Stimulated activated naive CD8-positive, alpha-beta T cell treated with anti-CD3 and anti-CD28 coated beads, Interleukin-15, amount 100 ng/mL, for 72 hours (primary cell): ENCODE results near the gene ACSS1.

Experiments used
- ATAC-seq: fragments of 150-1000 bp; cut with Tn5 transposase; 2 replicates; pipeline ENCODE4 v1.10.0; 2021; ENCODE audit warnings: mild to moderate bottlenecking, moderate library complexity
- DNase-seq, 2 donors: peaks; one replicate each; pipeline ENCODE4 v3.0.0; 2021 to 2022
- H3K27ac Mint-ChIP-seq, 2 donors: one replicate each; pipeline ENCODE4 v1.8.0; 2022; ENCODE audit warnings: mild to moderate bottlenecking in 2 of 2, mixed read lengths in 2 of 2, moderate library complexity in 2 of 2
- H3K27me3 Mint-ChIP-seq: one replicate; pipeline ENCODE4 v1.8.0; 2022; ENCODE audit warnings: mixed read lengths
- H3K4me1 Mint-ChIP-seq: one replicate; pipeline ENCODE4 v1.8.0; 2022; ENCODE audit warnings: mild to moderate bottlenecking, mixed read lengths
- H3K4me3 Mint-ChIP-seq, 2 donors: one replicate each; pipeline ENCODE4 v1.8.0; 2022; ENCODE audit warnings: mild to moderate bottlenecking in 2 of 2, mixed read lengths in 2 of 2, moderate library complexity in 1 of 2
- H3K9me3 Mint-ChIP-seq, 2 donors: one replicate each; pipeline ENCODE4 v1.8.0; 2022; ENCODE audit warnings: mixed read lengths in 2 of 2

The ACSS1 gene

DNA sequence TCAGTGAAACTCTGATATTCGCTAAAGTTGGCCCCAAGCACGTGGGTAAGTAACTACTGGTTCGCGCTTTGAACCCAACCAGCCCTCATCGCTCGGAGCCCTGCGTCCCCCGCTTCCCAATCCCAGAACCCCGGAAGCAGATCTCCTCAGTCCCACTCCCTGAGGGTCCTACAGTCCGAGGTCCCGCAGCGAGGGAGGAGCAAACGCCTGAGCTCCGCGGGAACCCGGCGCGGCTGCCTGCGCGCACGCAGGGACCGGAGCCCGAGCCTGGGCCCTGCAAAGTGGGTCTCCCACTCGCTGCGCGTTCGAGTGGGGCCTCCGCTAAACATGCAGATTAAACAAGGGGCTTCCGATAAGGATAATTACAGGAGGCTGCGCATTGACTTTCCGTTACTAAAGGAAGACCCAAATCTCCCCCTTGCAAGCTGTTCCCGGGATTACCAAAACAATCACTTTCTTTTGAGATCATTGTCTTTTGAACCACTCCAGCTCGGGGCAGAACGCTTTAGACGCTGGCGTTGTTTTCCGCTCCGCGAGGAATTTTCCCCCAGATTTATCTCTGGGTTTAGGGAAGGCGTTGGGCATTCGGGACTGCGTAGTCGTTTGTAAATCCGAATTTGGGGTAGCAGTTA lies 25.3 kb upstream of the ACSS1 start:
- Mint-ChIP-seq H3K4me1 (peaks cover 32% of the 10 kb centered on the region), H3K27me3 (peaks cover 82% of the 10 kb centered on the region), H3K9me3 (no peaks in the 10 kb centered on the region), H3K27ac (no peak overlapping the region), H3K4me3 (peak overlapping the region; percentile 37 to 82)
- no peak for ATAC-seq
- no peak for DNase-seq

DNA sequence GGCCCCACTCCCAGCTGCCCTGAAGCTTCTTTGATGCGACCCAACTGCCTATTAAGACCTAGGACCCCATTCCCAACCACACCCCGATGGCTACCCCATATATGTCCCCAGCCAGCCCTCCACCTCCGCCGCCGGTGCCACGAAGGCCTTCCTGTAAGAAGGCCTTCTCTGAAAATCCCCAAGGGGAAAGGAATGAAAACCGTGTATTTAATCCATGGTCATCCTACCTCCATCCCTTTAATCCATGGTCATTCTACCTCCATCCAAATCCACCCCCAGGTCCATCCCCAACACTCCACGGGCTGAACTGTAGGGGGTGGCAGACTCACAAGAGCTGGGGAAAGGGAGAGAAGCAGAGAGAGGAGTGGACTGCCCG lies 24.5 kb upstream of the ACSS1 start:
- H3K4me3 Mint-ChIP-seq = peak overlapping the region; percentile 32 to 54
- no peak for DNase-seq
- no peaks in the 10 kb centered on the region for H3K9me3 Mint-ChIP-seq
- H3K4me1 Mint-ChIP-seq = peaks cover 40% of the 10 kb centered on the region
- peaks cover 90% of the 10 kb centered on the region for H3K27me3 Mint-ChIP-seq
- no peak for ATAC-seq
- no peak overlapping the region for H3K27ac Mint-ChIP-seq

DNA sequence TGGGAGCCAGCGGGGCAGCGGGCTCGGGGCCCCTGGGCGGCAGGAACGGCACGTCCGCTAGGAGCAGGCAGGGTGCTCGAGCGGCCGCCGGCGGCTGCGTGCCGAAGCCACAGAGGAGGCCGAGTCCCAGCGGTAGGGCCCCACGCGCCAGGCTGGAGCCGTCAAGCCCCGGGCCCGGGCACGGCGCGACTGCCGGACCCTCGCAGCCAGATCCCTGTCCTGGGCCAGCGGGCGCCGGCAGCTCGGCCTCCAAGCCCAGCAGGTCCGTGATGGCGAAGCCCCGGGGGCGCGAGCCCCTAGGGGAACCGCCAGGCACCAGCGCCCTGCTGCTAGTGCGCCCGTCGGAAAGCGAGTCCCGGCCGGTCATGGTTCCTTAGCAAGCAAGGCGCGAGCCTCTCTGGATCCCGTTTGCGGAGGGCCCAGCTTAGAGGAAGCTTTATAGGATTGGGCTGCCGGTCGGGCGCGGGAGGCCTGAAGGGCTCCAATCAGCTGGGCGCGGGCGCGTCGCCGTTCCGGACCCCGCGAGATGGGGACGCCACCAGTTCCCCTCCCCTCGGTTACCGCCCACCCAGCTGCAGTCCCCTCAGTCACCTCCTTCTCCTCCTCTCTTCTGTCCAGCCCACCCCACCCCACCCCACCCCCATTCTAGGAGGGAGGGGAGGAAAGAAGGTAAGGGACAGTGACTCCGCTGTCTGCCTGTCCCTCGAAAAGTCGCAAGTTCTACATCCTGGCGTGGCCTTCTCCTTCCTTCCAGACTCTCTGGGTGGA lies 24.0 kb upstream of the ACSS1 start, which contains the start of gene VSX1:
Gene VSX1, minus strand, starts transcription at position 412 of the 768 bp plus-strand sequence. Its CDS starts 45 bp downstream, at position 367.
- H3K27me3 Mint-ChIP-seq = peaks cover 95% of the 10 kb centered on the region
- no peaks in the 10 kb centered on the region for H3K9me3 Mint-ChIP-seq
- no peak for DNase-seq
- H3K4me1 Mint-ChIP-seq = peaks cover 46% of the 10 kb centered on the region
- ATAC-seq = peak; percentile 11
- H3K27ac Mint-ChIP-seq = no peak within 1 kb of the TSS
- peak within 1 kb of the TSS; percentile 32 to 54 for H3K4me3 Mint-ChIP-seq

DNA sequence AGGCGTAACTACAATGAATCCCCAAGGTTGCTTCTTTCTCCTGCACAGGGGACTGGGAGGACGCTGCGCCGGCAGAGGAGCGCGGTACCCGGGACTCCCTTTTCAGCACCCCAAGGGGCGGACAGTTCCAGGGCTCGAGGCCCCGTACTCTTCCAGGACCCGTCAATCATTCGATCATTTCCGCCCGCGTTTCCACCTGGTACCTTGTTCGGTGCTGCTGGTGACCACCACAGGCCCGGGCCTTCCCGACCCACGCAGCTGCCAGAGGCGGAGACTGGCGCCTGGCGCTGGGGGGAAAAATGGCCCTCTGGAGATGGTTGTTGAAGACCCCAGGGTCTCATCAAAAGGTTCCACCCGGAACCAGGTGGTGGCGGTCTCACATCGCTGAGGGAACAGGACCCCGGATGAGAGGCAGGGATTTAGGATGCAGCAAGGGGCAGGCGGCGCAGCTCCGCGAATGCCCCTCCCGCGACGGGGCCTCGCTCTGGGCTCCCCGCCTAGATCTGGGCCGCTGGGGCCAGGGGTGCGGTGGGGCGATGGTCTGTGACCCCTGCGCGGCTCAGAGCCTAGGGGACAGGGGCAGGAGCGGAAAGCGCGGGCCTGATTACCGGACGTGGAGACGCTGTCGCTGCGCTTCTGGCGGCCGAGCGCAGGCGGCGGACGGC lies 23.3 kb upstream of the ACSS1 start:
- ATAC-seq (peak; percentile 57), DNase-seq (peak in 1 of 2 donors; percentile 49)
- Mint-ChIP-seq H3K9me3 (no peaks in the 10 kb centered on the region), H3K4me1 (peaks cover 51% of the 10 kb centered on the region), H3K4me3 (peak overlapping the region; percentile 14 to 37), H3K27ac (no peak overlapping the region), H3K27me3 (peaks cover 96% of the 10 kb centered on the region)

DNA sequence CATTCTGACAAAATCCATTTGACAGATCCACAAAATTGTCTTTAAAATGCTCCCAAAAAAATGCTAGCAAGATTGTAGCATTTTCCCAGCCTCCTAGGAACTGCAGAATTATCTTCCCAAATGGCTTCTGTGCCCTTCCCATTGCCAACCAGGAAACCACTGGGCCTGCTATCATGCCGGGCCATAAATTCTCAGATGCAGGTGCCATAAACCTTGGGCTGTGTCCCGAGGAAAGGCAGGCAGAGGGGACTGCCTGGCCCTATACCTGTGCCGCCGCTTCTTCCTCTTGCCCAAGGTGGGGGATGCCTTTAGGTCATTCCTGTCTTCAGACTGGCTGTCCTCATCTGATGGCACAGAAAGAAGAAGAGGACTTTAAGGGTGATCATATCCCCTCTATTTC lies 21.2 kb upstream of the ACSS1 start:
- Mint-ChIP-seq H3K27ac (no peak overlapping the region), H3K27me3 (peaks cover 75% of the 10 kb centered on the region), H3K4me3 (no peak overlapping the region), H3K9me3 (no peaks in the 10 kb centered on the region), H3K4me1 (peaks cover 44% of the 10 kb centered on the region)
- no peak for ATAC-seq
- DNase-seq = no peak

DNA sequence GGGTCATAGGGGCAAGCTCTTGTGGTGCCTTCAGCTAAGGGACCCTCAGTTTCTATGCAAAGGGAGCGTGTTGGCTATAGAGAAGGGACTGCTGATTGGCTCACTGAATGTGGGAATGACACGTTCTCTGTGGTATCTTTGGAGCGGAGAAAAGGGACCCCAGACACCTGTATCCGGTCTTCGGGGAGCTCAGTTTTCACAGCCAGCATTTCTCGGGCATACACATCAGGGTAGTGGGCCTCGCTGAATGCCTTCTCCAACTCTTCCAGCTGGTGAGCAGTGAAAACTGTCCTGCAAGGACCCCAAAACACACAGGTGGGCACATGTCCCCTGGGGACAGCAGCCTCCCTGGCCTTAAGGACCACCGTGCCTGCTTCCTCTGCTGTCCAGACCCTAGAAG lies 20.7 kb upstream of the ACSS1 start:
- DNase-seq = no peak
- peaks cover 39% of the 10 kb centered on the region for H3K4me1 Mint-ChIP-seq
- H3K27ac Mint-ChIP-seq = no peak overlapping the region
- H3K9me3 Mint-ChIP-seq = no peaks in the 10 kb centered on the region
- ATAC-seq = no peak
- H3K4me3 Mint-ChIP-seq = no peak overlapping the region
- peaks cover 72% of the 10 kb centered on the region for H3K27me3 Mint-ChIP-seq

DNA sequence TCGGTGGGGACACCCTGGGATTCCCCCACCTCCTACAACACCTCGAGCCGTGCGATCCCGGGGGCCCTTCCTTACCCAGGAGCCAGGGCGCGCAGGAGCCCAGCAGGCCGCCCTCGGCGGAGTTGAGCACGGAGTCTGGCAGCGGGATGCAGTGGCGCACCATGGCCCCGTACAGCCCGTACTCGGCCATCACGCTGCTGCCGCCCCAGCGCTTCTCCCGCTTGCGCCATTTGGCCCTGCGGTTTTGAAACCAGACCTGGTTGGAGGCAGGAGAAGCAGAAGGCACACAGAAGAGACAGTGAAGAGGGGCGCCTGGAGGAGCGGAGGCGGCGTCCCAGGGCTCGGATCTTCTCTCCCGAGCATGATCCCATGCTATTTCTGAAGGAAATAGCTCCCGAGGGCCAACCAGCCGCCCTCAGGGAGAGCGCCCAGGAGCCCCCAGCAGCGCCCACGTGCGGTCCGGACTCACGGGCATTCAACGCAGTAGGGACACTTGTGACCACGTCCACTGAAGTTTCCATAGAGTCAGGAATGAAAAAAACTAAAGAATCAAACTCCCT lies 19.8 kb upstream of the ACSS1 start:
- peaks cover 29% of the 10 kb centered on the region for H3K4me1 Mint-ChIP-seq
- H3K27me3 Mint-ChIP-seq = peaks cover 72% of the 10 kb centered on the region
- no peak overlapping the region for H3K27ac Mint-ChIP-seq
- peak overlapping the region; percentile 68 to 84 for H3K4me3 Mint-ChIP-seq
- ATAC-seq (peak; percentile 50), DNase-seq (no peak)
- H3K9me3 Mint-ChIP-seq = no peaks in the 10 kb centered on the region

DNA sequence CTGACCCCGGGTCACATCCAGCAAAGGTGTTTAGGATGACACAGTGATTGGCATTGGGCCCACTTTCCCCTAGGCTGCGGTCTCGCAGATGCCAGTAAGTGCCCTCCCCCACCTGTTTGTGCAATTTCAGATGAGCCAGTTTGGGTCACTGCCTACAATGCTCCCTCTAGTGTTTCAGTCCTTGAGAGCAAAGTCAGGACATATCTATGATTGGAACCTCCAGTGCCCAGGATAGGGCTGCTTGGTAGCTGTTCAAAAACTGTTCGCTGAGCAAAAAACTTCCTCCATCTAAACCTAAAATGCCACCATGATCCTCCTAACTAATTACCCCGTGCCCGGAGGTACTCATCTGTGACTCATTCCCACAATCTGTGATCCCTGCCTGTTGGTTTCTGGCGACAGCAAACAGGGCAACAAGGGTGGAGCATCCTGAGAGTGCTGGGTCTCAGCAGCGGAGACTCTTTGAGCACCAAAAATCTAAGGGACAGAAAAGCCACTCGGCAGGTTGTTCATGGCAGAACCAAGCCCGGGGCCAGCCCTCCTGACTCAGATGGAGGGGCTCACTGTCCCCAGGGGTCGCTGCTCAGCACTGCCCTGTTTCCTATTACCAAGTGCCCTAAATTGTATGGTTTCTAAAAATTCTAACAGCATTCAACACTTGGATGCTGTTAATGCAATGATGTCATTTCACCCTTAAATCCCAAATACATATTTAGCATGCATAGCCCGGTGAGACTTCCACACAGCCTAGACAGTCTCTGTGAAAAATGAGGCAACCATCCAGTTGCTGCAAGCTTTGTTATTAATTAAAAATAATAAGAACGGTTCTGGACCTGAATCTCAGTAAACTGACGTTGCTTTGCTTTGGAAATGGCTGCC lies 19.0 kb upstream of the ACSS1 start:
- DNase-seq (no peak), ATAC-seq (peak; percentile 71)
- Mint-ChIP-seq H3K27me3 (peaks cover 72% of the 10 kb centered on the region), H3K9me3 (no peaks in the 10 kb centered on the region), H3K4me1 (peaks cover 24% of the 10 kb centered on the region), H3K27ac (no peak overlapping the region), H3K4me3 (peak overlapping the region; percentile 68 to 84)

DNA sequence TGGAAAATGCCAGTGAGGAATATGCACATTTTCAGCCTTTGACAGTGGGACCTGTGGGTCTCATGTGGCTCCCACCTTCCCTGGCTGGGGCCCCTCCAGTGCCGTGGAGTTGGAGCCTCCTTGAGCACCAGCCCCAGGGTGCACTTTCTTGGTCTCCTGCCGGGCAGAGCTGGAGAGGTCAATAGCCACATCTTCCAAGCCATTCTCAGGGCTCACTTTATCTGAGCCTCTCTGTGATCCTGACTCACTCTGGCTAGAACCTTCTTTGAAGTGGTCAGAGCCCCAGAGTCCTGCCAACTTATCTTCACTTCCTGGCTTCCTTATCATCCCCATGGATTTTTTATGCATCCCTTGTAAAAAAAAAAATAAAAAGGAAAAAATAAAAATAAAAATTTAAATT lies 18.3 kb upstream of the ACSS1 start:
- DNase-seq (no peak), ATAC-seq (no peak)
- H3K4me3 Mint-ChIP-seq = no peak overlapping the region
- no peak overlapping the region for H3K27ac Mint-ChIP-seq
- peaks cover 74% of the 10 kb centered on the region for H3K27me3 Mint-ChIP-seq
- H3K9me3 Mint-ChIP-seq = no peaks in the 10 kb centered on the region
- peaks cover 25% of the 10 kb centered on the region for H3K4me1 Mint-ChIP-seq

DNA sequence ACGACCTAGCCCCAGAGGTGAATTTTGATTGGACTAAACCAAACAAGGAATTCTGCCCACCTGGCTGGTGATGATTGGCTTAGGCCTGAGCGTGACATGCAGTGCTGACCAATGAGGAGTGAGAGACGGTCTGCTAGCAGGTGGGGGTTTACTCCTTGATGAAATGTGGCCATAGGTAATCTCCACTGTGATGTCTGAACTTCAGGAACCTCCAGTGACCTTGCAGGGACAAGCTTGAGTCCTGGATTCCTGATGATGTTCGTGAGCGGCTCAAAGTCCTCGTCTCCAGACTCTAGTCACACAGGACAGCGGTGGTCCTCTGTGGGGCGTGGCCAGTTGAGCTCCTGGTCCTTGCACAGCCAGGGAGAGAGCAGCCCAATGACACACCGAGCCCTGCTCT lies 15.6 kb upstream of the ACSS1 start:
- H3K4me1 Mint-ChIP-seq = peaks cover 22% of the 10 kb centered on the region
- no peak for DNase-seq
- H3K27me3 Mint-ChIP-seq = peaks cover 70% of the 10 kb centered on the region
- H3K27ac Mint-ChIP-seq = no peak overlapping the region
- H3K9me3 Mint-ChIP-seq = no peaks in the 10 kb centered on the region
- ATAC-seq = no peak
- no peak overlapping the region for H3K4me3 Mint-ChIP-seq

DNA sequence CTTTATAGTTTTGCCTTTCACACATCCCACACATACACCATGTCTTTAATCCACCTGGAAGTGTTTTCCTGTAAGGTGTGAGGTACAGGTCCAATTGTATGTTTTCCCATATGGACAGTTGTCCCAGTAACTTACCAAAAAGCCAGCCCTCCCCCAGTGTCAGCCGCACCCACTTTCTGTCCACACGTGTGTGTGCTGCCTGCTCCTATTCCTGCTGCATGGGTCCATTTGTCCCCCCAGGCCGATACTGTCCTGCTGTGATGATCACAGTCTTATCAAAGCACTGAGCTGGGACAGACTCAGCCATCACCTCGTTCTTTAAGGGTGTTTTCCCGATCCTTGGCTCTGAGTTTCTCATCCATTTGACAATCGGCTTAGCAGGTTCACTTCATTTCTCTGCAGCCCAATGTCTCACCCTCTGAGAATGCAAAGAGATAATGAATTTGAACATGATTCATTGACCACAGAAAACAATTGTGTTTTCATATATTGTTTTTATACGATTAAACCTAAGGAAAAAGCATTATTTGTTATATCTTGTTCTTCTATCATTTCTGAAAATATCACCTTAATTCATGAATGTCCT lies 14.4 kb upstream of the ACSS1 start:
- H3K27ac Mint-ChIP-seq = no peak overlapping the region
- H3K9me3 Mint-ChIP-seq = no peaks in the 10 kb centered on the region
- DNase-seq (peak in 1 of 2 donors; percentile 4), ATAC-seq (no peak)
- H3K4me3 Mint-ChIP-seq = no peak overlapping the region
- H3K4me1 Mint-ChIP-seq = peaks cover 13% of the 10 kb centered on the region
- H3K27me3 Mint-ChIP-seq = peaks cover 57% of the 10 kb centered on the region

DNA sequence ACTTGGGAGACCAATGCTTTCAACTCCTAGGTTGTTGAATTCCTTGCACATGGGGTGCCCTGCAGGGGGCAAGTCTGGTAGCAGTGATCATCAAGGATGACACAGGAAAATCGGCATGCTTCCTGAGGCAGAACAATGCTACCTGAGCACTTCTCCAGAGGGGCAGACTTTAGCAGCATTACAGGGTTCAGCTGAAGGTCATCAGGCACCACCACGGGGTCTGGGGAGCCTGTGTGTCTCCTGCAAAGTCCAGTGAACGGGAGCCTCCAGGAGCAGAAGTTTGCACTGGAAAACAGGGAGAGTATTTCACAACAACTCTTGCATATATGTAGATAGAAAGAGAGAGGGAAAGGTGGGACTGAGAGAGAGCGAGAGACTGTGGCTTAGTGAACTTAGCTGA lies 13.8 kb upstream of the ACSS1 start:
- Mint-ChIP-seq H3K27me3 (peaks cover 51% of the 10 kb centered on the region), H3K9me3 (no peaks in the 10 kb centered on the region), H3K4me1 (peaks cover 7% of the 10 kb centered on the region), H3K4me3 (no peak overlapping the region), H3K27ac (no peak overlapping the region)
- peak in 1 of 2 donors; percentile 2 for DNase-seq
- ATAC-seq = no peak

DNA sequence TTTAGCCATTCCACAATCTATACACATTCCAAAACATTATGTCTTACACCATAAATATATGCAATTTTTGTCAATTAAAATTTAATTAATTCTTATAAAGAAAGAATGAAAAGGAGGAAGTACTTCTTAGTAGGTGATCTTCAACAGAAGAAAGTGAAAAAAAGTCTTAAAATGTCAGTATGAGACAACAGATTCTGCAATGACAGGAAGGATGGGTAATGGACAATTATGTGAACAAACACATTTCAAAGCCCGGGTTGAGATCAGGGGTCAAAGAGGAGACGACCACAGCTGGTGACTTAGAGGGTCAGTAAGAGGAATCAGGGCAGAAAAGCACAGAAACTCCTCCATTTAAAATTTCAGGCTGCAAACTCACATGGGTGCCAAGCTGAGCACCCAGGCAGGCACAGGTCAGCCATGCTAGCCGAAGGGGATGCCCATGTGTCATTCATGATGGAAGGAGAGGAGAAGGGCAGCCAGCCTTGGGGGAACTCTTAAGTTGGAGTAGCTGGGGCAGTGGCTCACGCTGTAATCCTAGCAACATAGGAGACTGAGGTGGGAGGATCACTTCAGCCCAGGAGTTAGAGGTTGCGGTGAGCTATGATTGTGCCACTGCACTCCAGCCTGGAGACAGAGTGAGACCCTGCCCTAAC lies 13.0 kb upstream of the ACSS1 start:
- peaks cover 9% of the 10 kb centered on the region for H3K4me1 Mint-ChIP-seq
- ATAC-seq = no peak
- H3K27me3 Mint-ChIP-seq = peaks cover 51% of the 10 kb centered on the region
- H3K4me3 Mint-ChIP-seq = no peak overlapping the region
- no peak overlapping the region for H3K27ac Mint-ChIP-seq
- no peak for DNase-seq
- H3K9me3 Mint-ChIP-seq = no peaks in the 10 kb centered on the region
